Jurkat, Clone E6-1 (cell line): ENCODE measurements around the gene AKAIN1.
A peak's percentile ranks its signal among the peaks of the same experiment; 100 is the strongest.

Source experiments
- DNase-seq: peaks from one replicate; pipeline ENCODE4 v3.0.0-alpha.2; 2011; ENCODE audit warnings: low read depth, low spot score
- H3K4me3 ChIP-seq: 2 replicates; pipeline ENCODE4 v1.5.1; 2011; ENCODE audit warnings: mild to moderate bottlenecking, low read length, control low read depth, moderate library complexity

The AKAIN1 gene

GRCh38 chr18:5166606-5167280 lies 30.3 kb downstream of the AKAIN1 start:
- no peak for DNase-seq
- no peak overlapping the region for H3K4me3 ChIP-seq

GRCh38 chr18:5164903-5165302 lies 32.2 kb downstream of the AKAIN1 start:
- no peak for DNase-seq

GRCh38 chr18:5162111-5162510 lies 34.9 kb downstream of the AKAIN1 start:
- no peak for DNase-seq

More at GRCh38 chr18:5164903-5165302, 32.2 kb downstream of the AKAIN1 start:
- H3K4me3 ChIP-seq: no peak overlapping the region

GRCh38 chr18:5159080-5159479 lies 38.0 kb downstream of the AKAIN1 start:
- H3K4me3 ChIP-seq: no peak overlapping the region
- peak; percentile 48 for DNase-seq

More at GRCh38 chr18:5162111-5162510, 34.9 kb downstream of the AKAIN1 start:
- no peak overlapping the region for H3K4me3 ChIP-seq

- DNase-seq: no peak
- no peak overlapping the region for H3K4me3 ChIP-seq
Measured at GRCh38 chr18:5158587-5158986, 38.5 kb downstream of the AKAIN1 start.

- DNase-seq: no peak
- H3K4me3 ChIP-seq: no peak overlapping the region
Measured at GRCh38 chr18:5158172-5158571, 38.9 kb downstream of the AKAIN1 start.

GRCh38 chr18:5155907-5156287 lies 41.2 kb downstream of the AKAIN1 start:
- no peak for DNase-seq

GRCh38 chr18:5155218-5155906 lies 41.7 kb downstream of the AKAIN1 start:
- H3K4me3 ChIP-seq: no peak overlapping the region
- no peak for DNase-seq

More at GRCh38 chr18:5155907-5156287, 41.2 kb downstream of the AKAIN1 start:
- H3K4me3 ChIP-seq: no peak overlapping the region

- no peak for DNase-seq
- H3K4me3 ChIP-seq: no peak overlapping the region
Measured at GRCh38 chr18:5152343-5153020, 44.6 kb downstream of the AKAIN1 start.

GRCh38 chr18:5150894-5151293 lies 46.2 kb downstream of the AKAIN1 start:
- H3K4me3 ChIP-seq: no peak overlapping the region
- DNase-seq: no peak

- no peak overlapping the region for H3K4me3 ChIP-seq
- peak; percentile 35 for DNase-seq
Measured at GRCh38 chr18:5146093-5146492, 51.0 kb downstream of the AKAIN1 start.

- DNase-seq: no peak
Measured at GRCh38 chr18:5145168-5145825, 51.8 kb downstream of the AKAIN1 start.

GRCh38 chr18:5144629-5145028 lies 52.4 kb downstream of the AKAIN1 start:
- no peak for DNase-seq
- H3K4me3 ChIP-seq: no peak overlapping the region

More at GRCh38 chr18:5145168-5145825, 51.8 kb downstream of the AKAIN1 start:
- no peak overlapping the region for H3K4me3 ChIP-seq

GRCh38 chr18:5142859-5143258 lies 54.2 kb downstream of the AKAIN1 start:
- no peak for DNase-seq

GRCh38 chr18:5142131-5142530 lies 54.9 kb downstream of the AKAIN1 start:
- no peak for DNase-seq
- no peak overlapping the region for H3K4me3 ChIP-seq

More at GRCh38 chr18:5142859-5143258, 54.2 kb downstream of the AKAIN1 start:
- H3K4me3 ChIP-seq: no peak overlapping the region

GRCh38 chr18:5137261-5137660 lies 59.8 kb downstream of the AKAIN1 start:
- no peak overlapping the region for H3K4me3 ChIP-seq
- no peak for DNase-seq

- no peak for DNase-seq
Measured at GRCh38 chr18:5132987-5133386, 64.1 kb downstream of the AKAIN1 start.

GRCh38 chr18:5122272-5122671 lies 74.8 kb downstream of the AKAIN1 start:
- no peak for DNase-seq
- H3K4me3 ChIP-seq: no peak overlapping the region

More at GRCh38 chr18:5132987-5133386, 64.1 kb downstream of the AKAIN1 start:
- H3K4me3 ChIP-seq: no peak overlapping the region

GRCh38 chr18:5110266-5110665 lies 86.8 kb downstream of the AKAIN1 start:
- DNase-seq: no peak
- H3K4me3 ChIP-seq: no peak overlapping the region

GRCh38 chr18:5107988-5108387 lies 89.1 kb downstream of the AKAIN1 start:
- no peak for DNase-seq
- H3K4me3 ChIP-seq: no peak overlapping the region
